IPS-18a (cell line): ENCODE results near the gene DUSP1.

Experiments used
- H3K27ac ChIP-seq: one replicate; pipeline ENCODE4 v1.5.1; 2013; ENCODE audit warnings: low read length
- H3K27me3 ChIP-seq: one replicate; pipeline ENCODE4 v1.6.1; 2013; ENCODE audit warnings: mild to moderate bottlenecking, low read length; ENCODE audit not compliant: control insufficient read depth, insufficient read depth
- H3K36me3 ChIP-seq: one replicate; pipeline ENCODE4 v1.6.1; 2013; ENCODE audit warnings: low read depth, low read length; ENCODE audit not compliant: control insufficient read depth
- H3K4me1 ChIP-seq: one replicate; pipeline ENCODE4 v1.6.1; 2013; ENCODE audit warnings: low read depth, low read length; ENCODE audit not compliant: control insufficient read depth
- H3K4me3 ChIP-seq: one replicate; pipeline ENCODE4 v1.5.1; 2013; ENCODE audit warnings: low read length
- H3K9ac ChIP-seq: one replicate; pipeline ENCODE4 v1.6.1; 2013; ENCODE audit warnings: mild to moderate bottlenecking, low read length, moderate library complexity
- H3K9me3 ChIP-seq: one replicate; pipeline ENCODE4 v1.6.1; 2013; ENCODE audit warnings: low read depth, low read length; ENCODE audit not compliant: control insufficient read depth

DUSP1 gene

GRCh38 chr5:172744123-172745104 is 26.6 kb downstream of the DUSP1 start:
- H3K27ac ChIP-seq = no peak overlapping the region
- H3K4me1 ChIP-seq = no peaks in the 10 kb centered on the region
- H3K9me3 ChIP-seq = no peaks in the 10 kb centered on the region
- H3K36me3 ChIP-seq = no peaks in the 10 kb centered on the region
- no peak overlapping the region for H3K4me3 ChIP-seq
- H3K27me3 ChIP-seq = no peaks in the 10 kb centered on the region
- no peak overlapping the region for H3K9ac ChIP-seq

- Histone ChIP-seq H3K9ac (no peak overlapping the region), H3K4me3 (no peak overlapping the region), H3K4me1 (no peaks in the 10 kb centered on the region), H3K36me3 (no peaks in the 10 kb centered on the region), H3K9me3 (no peaks in the 10 kb centered on the region), H3K27me3 (no peaks in the 10 kb centered on the region), H3K27ac (no peak overlapping the region)
Measured at GRCh38 chr5:172743112-172743959, 27.7 kb downstream of the DUSP1 start.

- Histone ChIP-seq H3K27ac (no peak overlapping the region), H3K27me3 (no peaks in the 10 kb centered on the region), H3K9ac (no peak overlapping the region)
Measured at GRCh38 chr5:172741206-172741582, 29.8 kb downstream of the DUSP1 start.

GRCh38 chr5:172740428-172741205 is 30.4 kb downstream of the DUSP1 start:
- no peaks in the 10 kb centered on the region for H3K27me3 ChIP-seq
- no peak overlapping the region for H3K27ac ChIP-seq
- H3K9me3 ChIP-seq = no peaks in the 10 kb centered on the region
- no peak overlapping the region for H3K9ac ChIP-seq
- H3K4me1 ChIP-seq = no peaks in the 10 kb centered on the region
- no peak overlapping the region for H3K4me3 ChIP-seq
- H3K36me3 ChIP-seq = no peaks in the 10 kb centered on the region

More at GRCh38 chr5:172741206-172741582, 29.8 kb downstream of the DUSP1 start:
- no peaks in the 10 kb centered on the region for H3K9me3 ChIP-seq
- no peak overlapping the region for H3K4me3 ChIP-seq
- H3K36me3 ChIP-seq = no peaks in the 10 kb centered on the region
- no peaks in the 10 kb centered on the region for H3K4me1 ChIP-seq

GRCh38 chr5:172739375-172739774 is 31.6 kb downstream of the DUSP1 start:
- Histone ChIP-seq H3K36me3 (no peaks in the 10 kb centered on the region), H3K4me3 (no peak overlapping the region), H3K27me3 (no peaks in the 10 kb centered on the region), H3K27ac (no peak overlapping the region), H3K4me1 (no peaks in the 10 kb centered on the region), H3K9ac (no peak overlapping the region), H3K9me3 (no peaks in the 10 kb centered on the region)

- no peaks in the 10 kb centered on the region for H3K27me3 ChIP-seq
- H3K9ac ChIP-seq = no peak overlapping the region
- H3K36me3 ChIP-seq = no peaks in the 10 kb centered on the region
- no peaks in the 10 kb centered on the region for H3K4me1 ChIP-seq
- no peaks in the 10 kb centered on the region for H3K9me3 ChIP-seq
- H3K27ac ChIP-seq = no peak overlapping the region
- no peak overlapping the region for H3K4me3 ChIP-seq
Measured at GRCh38 chr5:172736508-172737135, 34.4 kb downstream of the DUSP1 start.

- H3K27ac ChIP-seq = no peak overlapping the region
Measured at GRCh38 chr5:172735141-172735831, 35.7 kb downstream of the DUSP1 start.

GRCh38 chr5:172733974-172734346 is 37.0 kb downstream of the DUSP1 start:
- Histone ChIP-seq H3K4me3 (no peak overlapping the region), H3K36me3 (no peaks in the 10 kb centered on the region), H3K9me3 (no peaks in the 10 kb centered on the region), H3K27me3 (no peaks in the 10 kb centered on the region), H3K9ac (no peak overlapping the region), H3K27ac (no peak overlapping the region), H3K4me1 (no peaks in the 10 kb centered on the region)

More at GRCh38 chr5:172735141-172735831, 35.7 kb downstream of the DUSP1 start:
- H3K4me1 ChIP-seq = no peaks in the 10 kb centered on the region
- H3K4me3 ChIP-seq = no peak overlapping the region
- H3K9ac ChIP-seq = no peak overlapping the region
- H3K9me3 ChIP-seq = no peaks in the 10 kb centered on the region
- H3K36me3 ChIP-seq = no peaks in the 10 kb centered on the region
- H3K27me3 ChIP-seq = no peaks in the 10 kb centered on the region

- H3K9ac ChIP-seq = no peak overlapping the region
Measured at GRCh38 chr5:172733131-172733973, 37.6 kb downstream of the DUSP1 start.

More at GRCh38 chr5:172733131-172733973, 37.6 kb downstream of the DUSP1 start:
- H3K4me3 ChIP-seq = no peak overlapping the region
- H3K9me3 ChIP-seq = no peaks in the 10 kb centered on the region
- no peak overlapping the region for H3K27ac ChIP-seq
- no peaks in the 10 kb centered on the region for H3K27me3 ChIP-seq
- no peaks in the 10 kb centered on the region for H3K36me3 ChIP-seq
- no peaks in the 10 kb centered on the region for H3K4me1 ChIP-seq
